IMR-90 (cell line): Measurements from ENCODE around the gene COPZ2. TPM values are rescaled to one million over a fixed set of nuclear protein-coding genes. Genes with fewer than 3 reads are reported as not detected.

Experiments
- ATAC-seq: fragments of 200-7000 bp; cut with Tn5 transposase; 2 replicates; pipeline ENCODE4 v1.9.1; 2020; ENCODE audit warnings: low read depth, mild to moderate bottlenecking, moderate library complexity
- BruUV-seq: library from RNA; stranded (reverse); fragments of 400-500 nt; replicated peaks from 2 replicates; lab custom pipeline; 2021; lab: Mats Ljungman, UMichigan
- CTCF ChIA-PET: fragments of 300-600 bp; formaldehyde crosslinking; extraction: SDS; loops from one replicate; lab custom pipeline; 2021; ENCODE audit warnings: antibody characterized with exemption; lab: Yijun Ruan, JAX
- POLR2A ChIA-PET: fragments of 300-600 bp; sonication (Branson Sonifier 250); formaldehyde crosslinking; loops from one replicate; lab custom pipeline; 2022; ENCODE audit warnings: antibody characterized with exemption; ENCODE audit not compliant: unreplicated experiment; lab: Charles Lee
- DNase-seq: peaks from one replicate; pipeline ENCODE4 v3.0.0; 2013
- H2AFZ ChIP-seq: replicated peaks from 2 replicates; pipeline ENCODE3; 2013; ENCODE audit warnings: low read length, mild to moderate bottlenecking; ENCODE audit not compliant: poor library complexity
- H2AK5ac ChIP-seq: 2 replicates; pipeline ENCODE4 v1.6.1; 2013; ENCODE audit warnings: low read depth, low read length, inconsistent platforms
- H2AK9ac ChIP-seq: replicated peaks from 2 replicates; pipeline ENCODE3; 2013; ENCODE audit warnings: mild to moderate bottlenecking, low read depth, low read length, moderate library complexity; ENCODE audit not compliant: poor library complexity
- H2BK120ac ChIP-seq: 2 replicates; pipeline ENCODE4 v1.6.1; 2013; ENCODE audit warnings: low read depth, low read length, inconsistent platforms
- H2BK15ac ChIP-seq: 3 replicates; pipeline ENCODE4 v1.6.1; 2013; ENCODE audit warnings: low read depth, low read length, inconsistent platforms
- H2BK20ac ChIP-seq: 2 replicates; pipeline ENCODE4 v1.6.1; 2013; ENCODE audit warnings: low read depth, mild to moderate bottlenecking, inconsistent platforms, low read length, moderate library complexity
- H2BK5ac ChIP-seq: 2 replicates; pipeline ENCODE4 v1.6.1; 2013; ENCODE audit warnings: mild to moderate bottlenecking, low read depth, low read length, inconsistent platforms; ENCODE audit not compliant: poor library complexity, severe bottlenecking
- H3K14ac ChIP-seq: replicated peaks from 2 replicates; pipeline ENCODE4 v1.6.1; 2013; ENCODE audit warnings: low read depth, low read length, inconsistent platforms
- H3K18ac ChIP-seq: 2 replicates; pipeline ENCODE4 v1.6.1; 2013; ENCODE audit warnings: low read depth, low read length, control low read depth
- H3K23ac ChIP-seq: 2 replicates; pipeline ENCODE4 v1.6.1; 2013; ENCODE audit warnings: low read depth, low read length, inconsistent platforms
- H3K27ac ChIP-seq: 2 replicates; pipeline ENCODE4 v1.5.1; 2013; ENCODE audit warnings: mild to moderate bottlenecking, control low read depth, low read length; ENCODE audit not compliant: insufficient read depth
- H3K27me3 ChIP-seq: 2 replicates; pipeline ENCODE4 v1.6.1; 2013; ENCODE audit warnings: low read length; ENCODE audit not compliant: control insufficient read depth, insufficient read depth
- H3K36me3 ChIP-seq: 2 replicates; pipeline ENCODE4 v1.6.1; 2013; ENCODE audit warnings: low read length, mixed read lengths; ENCODE audit not compliant: control insufficient read depth, insufficient read depth
- H3K4ac ChIP-seq: 2 replicates; pipeline ENCODE4 v1.6.1; 2013; ENCODE audit warnings: low read depth, low read length, inconsistent platforms
- H3K4me1 ChIP-seq: 2 replicates; pipeline ENCODE4 v1.6.1; 2013; ENCODE audit warnings: low read length, mixed read lengths; ENCODE audit not compliant: control insufficient read depth, insufficient read depth
- H3K4me2 ChIP-seq: 2 replicates; pipeline ENCODE4 v1.6.1; 2013; ENCODE audit warnings: low read depth, mild to moderate bottlenecking, control low read depth, low read length, moderate library complexity
- H3K4me3 ChIP-seq: 2 replicates; pipeline ENCODE4 v1.5.1; 2013; ENCODE audit warnings: low read depth, mild to moderate bottlenecking, control low read depth, low read length, moderate library complexity; ENCODE audit not compliant: insufficient read depth
- H3K56ac ChIP-seq: 2 replicates; pipeline ENCODE4 v1.6.1; 2013; ENCODE audit warnings: low read length, inconsistent platforms; ENCODE audit not compliant: insufficient read depth; ENCODE audit errors: extremely low read depth
- H3K79me1 ChIP-seq, 2 experiments: 2 replicates each; pipeline ENCODE4 v1.6.1; 2013; ENCODE audit warnings: low read length in 2 of 2, inconsistent platforms in 1 of 2, low read depth in 1 of 2
- H3K9ac ChIP-seq: 2 replicates; pipeline ENCODE4 v1.6.1; 2013; ENCODE audit warnings: low read depth, low read length, control low read depth
- H3K9me1 ChIP-seq: 2 replicates; pipeline ENCODE4 v1.6.1; 2013; ENCODE audit warnings: low read length, inconsistent platforms; ENCODE audit not compliant: insufficient read depth
- H3K9me3 ChIP-seq: 2 replicates; pipeline ENCODE4 v1.6.1; 2013; ENCODE audit warnings: low read length; ENCODE audit not compliant: control insufficient read depth, insufficient read depth
- H4K20me1 ChIP-seq: 2 replicates; pipeline ENCODE4 v1.6.1; 2013; ENCODE audit warnings: low read length, inconsistent platforms; ENCODE audit not compliant: insufficient read depth
- H4K5ac ChIP-seq: 2 replicates; pipeline ENCODE4 v1.6.1; 2013; ENCODE audit warnings: mild to moderate bottlenecking, low read depth, low read length, control low read depth
- H4K8ac ChIP-seq, 2 experiments: 2 replicates each; pipeline ENCODE4 v1.6.1; 2013; ENCODE audit warnings: low read depth in 2 of 2, low read length in 2 of 2, control low read depth in 1 of 2, inconsistent platforms in 1 of 2
- H4K91ac ChIP-seq: 2 replicates; pipeline ENCODE4 v1.6.1; 2013; ENCODE audit warnings: low read depth, low read length, inconsistent platforms; ENCODE audit not compliant: insufficient read depth
- FOS ChIP-seq: fragments of 150-350 bp; IDR thresholded peaks from 2 replicates; pipeline ENCODE4 v1.6.1; 2016; ENCODE audit warnings: low read depth, low read length
- MAZ ChIP-seq: IDR thresholded peaks from 2 replicates; pipeline ENCODE4 v1.6.1; 2012; ENCODE audit warnings: low read depth, mild to moderate bottlenecking, low read length, improper control_type of control experiment, moderate library complexity, borderline replicate concordance
- MXI1 ChIP-seq: IDR thresholded peaks from 2 replicates; pipeline ENCODE4 v1.6.1; 2012; ENCODE audit warnings: low read depth, mild to moderate bottlenecking, low read length, moderate library complexity, borderline replicate concordance
- RAD21 ChIP-seq: IDR thresholded peaks from 2 replicates; pipeline ENCODE4 v1.6.1; 2012; ENCODE audit warnings: low read length, improper control_type of control experiment
- RFX5 ChIP-seq: IDR thresholded peaks from 2 replicates; pipeline ENCODE4 v1.8.0; 2012; ENCODE audit warnings: low read depth, mild to moderate bottlenecking, low read length, moderate library complexity
- WGBS, 2 experiments: methylation state at CpG; one replicate each; pipeline versions ENCODE4 v1.1.5 to v1.1.7; 2013; ENCODE audit warnings: missing lambda C conversion rate in 2 of 2; ENCODE audit not compliant: insufficient read length in 1 of 2; ENCODE audit errors: extremely low coverage in 2 of 2; 5-methylcytosine and 5-hydroxymethylcytosine counted together
- dilution Hi-C: fragments of 300-500 bp; cut with HindIII; formaldehyde crosslinking; loops from one replicate; pipeline ENCODE4 v1.14.3; 2018; ENCODE audit warnings: low sequenced_read_pairs; ENCODE audit not compliant: unreplicated experiment
- in situ Hi-C: fragments of 300-500 bp; cut with MboI; formaldehyde crosslinking; loops from 3 replicates; pipeline ENCODE4 v1.14.3; 2019; ENCODE audit warnings: low sequenced_read_pairs, inconsistent platforms, mixed read lengths
- intact Hi-C: fragments of 100-400 bp; cut with micrococcal nuclease; formaldehyde crosslinking; loops from 2 replicates; pipeline ENCODE4 v1.10.0; 2022
- polyA plus RNA-seq, 3 experiments: library from polyadenylated mRNA; depleted of rRNA; stranded (reverse); fragments of >200 nt; gene quantifications; 2 replicates each; pipeline ENCODE4 v1.2.3, GENCODE V29; 2012; ENCODE audit warnings: low replicate concordance in 1 of 3
- total RNA-seq: library from RNA; depleted of rRNA; stranded (reverse); fragments of >200 nt; gene quantifications from 2 replicates; pipeline ENCODE4 v1.2.3, GENCODE V29; 2012
- TF ChIP-seq, protein P1 (sequence below): fragments of 150-350 bp; IDR thresholded peaks from 2 replicates; pipeline ENCODE4 v1.6.1; 2017; ENCODE audit warnings: mild to moderate bottlenecking, antibody characterized with exemption, low read length, low read depth

The COPZ2 gene
- total and polyA plus RNA-seq, 2 of the 4 experiments (the other 2 are of a cell fraction): 41.0 to 86.1 TPM

DNA sequence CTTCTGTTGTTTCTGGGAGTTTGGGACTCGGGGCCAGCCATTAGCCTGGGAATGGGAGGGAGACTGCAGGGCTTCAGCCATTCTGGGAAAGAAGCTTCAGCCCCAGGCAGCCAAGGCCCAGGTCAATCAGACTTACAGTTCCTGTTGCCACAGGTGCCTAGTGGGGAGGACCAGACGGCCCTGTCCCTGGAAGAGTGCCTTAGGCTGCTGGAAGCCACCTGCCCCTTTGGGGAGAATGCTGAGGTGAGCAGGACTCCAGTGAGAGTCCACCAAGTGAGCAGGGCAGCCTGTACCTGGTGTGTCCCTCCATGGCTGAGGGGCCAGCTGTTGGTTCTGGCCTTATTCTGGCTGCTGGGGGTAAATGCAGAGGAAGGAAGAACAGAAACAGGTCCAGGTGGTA, 19.3 kb upstream of the COPZ2 start:
- ChIA-PET CTCF (interaction anchor here (1.0 kb wide), 1 partner anchor 12 kb away, joined by 3 read pairs; no protein-coding TSS in a partner anchor), POLR2A (no interaction called here)
- Histone ChIP-seq H3K9me3 (no peaks in the 10 kb centered on the region), H4K5ac (no peak overlapping the region), H2AK9ac (no peak overlapping the region), H3K4me3 (no peak overlapping the region), H3K56ac (no peak overlapping the region), H4K91ac (no peak overlapping the region), H3K4me1 (peaks cover 38% of the 10 kb centered on the region), H3K36me3 (peaks cover 75% of the 10 kb centered on the region), H3K14ac (no peak overlapping the region), H3K9ac (no peak overlapping the region), H4K20me1 (peaks cover 43% of the 10 kb centered on the region), H2BK120ac (0 out of 2 replicates have a peak overlapping the region, but pooled peaks have one; percentile 27), H4K8ac (peak overlapping the region in 1 of 2 experiments; percentile 91; a peak in 1 of 4 replicates), H2BK20ac (0 out of 2 replicates have a peak overlapping the region, but pooled peaks have one; percentile 92), H3K79me1 (peaks cover 44 to 96% of the 10 kb centered on the region in 2 experiments), H3K23ac (no peak overlapping the region), H3K4ac (peak overlapping the region; percentile 98), H3K9me1 (peaks cover 40% of the 10 kb centered on the region), H2AK5ac (peak overlapping the region; percentile 94; the same call in 1 of the 2 replicates), H3K4me2 (no peak overlapping the region), H2BK5ac (no peak overlapping the region), H3K27me3 (no peaks in the 10 kb centered on the region), H2AFZ (no peak overlapping the region), H3K27ac (no peak overlapping the region), H2BK15ac (no peak overlapping the region), H3K18ac (no peak overlapping the region)
- ATAC-seq (no peak), DNase-seq (no peak)
- no TSS peak for BruUV-seq
- in situ Hi-C loops: no loop called here
- intact Hi-C loops: no loop called here
- WGBS, 2 experiments: no CpG with 5 or more reads among the region's 2 CpGs
- dilution Hi-C loops: no loop called here
- TF ChIP-seq MAZ: no peak
- no peak for TF ChIP-seq MXI1
- TF ChIP-seq, protein P1, sequence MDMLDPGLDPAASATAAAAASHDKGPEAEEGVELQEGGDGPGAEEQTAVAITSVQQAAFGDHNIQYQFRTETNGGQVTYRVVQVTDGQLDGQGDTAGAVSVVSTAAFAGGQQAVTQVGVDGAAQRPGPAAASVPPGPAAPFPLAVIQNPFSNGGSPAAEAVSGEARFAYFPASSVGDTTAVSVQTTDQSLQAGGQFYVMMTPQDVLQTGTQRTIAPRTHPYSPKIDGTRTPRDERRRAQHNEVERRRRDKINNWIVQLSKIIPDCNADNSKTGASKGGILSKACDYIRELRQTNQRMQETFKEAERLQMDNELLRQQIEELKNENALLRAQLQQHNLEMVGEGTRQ: no peak
- TF ChIP-seq RFX5: no peak
- TF ChIP-seq RAD21: no peak
- no peak for TF ChIP-seq FOS
